ENCODE data around the gene LGALS8. TPM values are rescaled to one million over a fixed set of nuclear protein-coding genes. Genes with fewer than 3 reads are reported as not detected.

Gene LGALS8
- total RNA-seq, 2 donors from 2014 or later, result 11.4 to 15.0 TPM

DNA sequence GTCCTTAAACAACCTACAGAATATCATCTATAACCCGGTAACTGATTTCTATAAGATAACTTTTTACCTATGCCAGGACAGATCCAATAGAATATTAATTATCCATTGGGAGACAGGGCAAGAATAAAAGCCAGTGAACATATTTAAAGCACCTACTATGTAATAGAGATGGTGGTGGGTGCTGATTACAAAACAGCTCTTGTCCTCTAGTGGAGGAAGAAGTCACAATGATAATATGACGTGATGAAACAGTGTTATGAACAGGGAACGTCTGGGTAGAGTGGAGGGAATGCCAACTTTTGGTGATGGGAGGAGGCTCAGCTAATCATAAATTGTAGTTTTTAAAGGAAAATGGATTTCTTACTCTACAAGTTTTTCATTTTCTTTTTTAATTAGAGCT lies 2.3 kb downstream of the LGALS8 start:
- 90 to 100% methylated on average over 2 to 3 of the region's 3 CpGs for WGBS, 2 experiments (ENCODE audit: insufficient coverage in 1 of 2, insufficient read length in 1 of 2)
- H3K36me3 ChIP-seq (ENCODE audit: control insufficient read depth, insufficient read depth, low read length), result no peaks in the 10 kb centered on the region
- no peaks in the 10 kb centered on the region for H3K9me3 ChIP-seq (ENCODE audit: control insufficient read depth, low read length)
- TF ChIP-seq, protein P1, sequence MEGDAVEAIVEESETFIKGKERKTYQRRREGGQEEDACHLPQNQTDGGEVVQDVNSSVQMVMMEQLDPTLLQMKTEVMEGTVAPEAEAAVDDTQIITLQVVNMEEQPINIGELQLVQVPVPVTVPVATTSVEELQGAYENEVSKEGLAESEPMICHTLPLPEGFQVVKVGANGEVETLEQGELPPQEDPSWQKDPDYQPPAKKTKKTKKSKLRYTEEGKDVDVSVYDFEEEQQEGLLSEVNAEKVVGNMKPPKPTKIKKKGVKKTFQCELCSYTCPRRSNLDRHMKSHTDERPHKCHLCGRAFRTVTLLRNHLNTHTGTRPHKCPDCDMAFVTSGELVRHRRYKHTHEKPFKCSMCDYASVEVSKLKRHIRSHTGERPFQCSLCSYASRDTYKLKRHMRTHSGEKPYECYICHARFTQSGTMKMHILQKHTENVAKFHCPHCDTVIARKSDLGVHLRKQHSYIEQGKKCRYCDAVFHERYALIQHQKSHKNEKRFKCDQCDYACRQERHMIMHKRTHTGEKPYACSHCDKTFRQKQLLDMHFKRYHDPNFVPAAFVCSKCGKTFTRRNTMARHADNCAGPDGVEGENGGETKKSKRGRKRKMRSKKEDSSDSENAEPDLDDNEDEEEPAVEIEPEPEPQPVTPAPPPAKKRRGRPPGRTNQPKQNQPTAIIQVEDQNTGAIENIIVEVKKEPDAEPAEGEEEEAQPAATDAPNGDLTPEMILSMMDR (conservative IDR thresholded peaks at IDR 0.05), result no peak
- Mint-ChIP-seq H3K4me1 (peaks cover 5% of the 10 kb centered on the region), H3K4me3 (no peak overlapping the region), H3K27me3 (ENCODE audit: insufficient read depth) (peaks cover 11% of the 10 kb centered on the region), H3K27ac (peak overlapping the region; percentile 4), H3K36me3 (ENCODE audit: low read depth) (peaks cover 1% of the 10 kb centered on the region), H3K9me3 (no peaks in the 10 kb centered on the region)
- H3K9ac ChIP-seq (ENCODE audit: extremely low read depth, low read length, poor library complexity, severe bottlenecking), result no peak overlapping the region
- no peak overlapping the region for H3K4me3 ChIP-seq (ENCODE audit: low read length)
- no peaks in the 10 kb centered on the region for H3K4me1 ChIP-seq (ENCODE audit: control insufficient read depth, insufficient read depth, low read length)
- no peak for DNase-seq
- no peak overlapping the region for H3K27ac ChIP-seq (ENCODE audit: low read depth, low read length)
- peaks cover 18% of the 10 kb centered on the region for H3K27me3 ChIP-seq (ENCODE audit: control insufficient read depth, insufficient read depth, low read length, poor library complexity, severe bottlenecking)

DNA sequence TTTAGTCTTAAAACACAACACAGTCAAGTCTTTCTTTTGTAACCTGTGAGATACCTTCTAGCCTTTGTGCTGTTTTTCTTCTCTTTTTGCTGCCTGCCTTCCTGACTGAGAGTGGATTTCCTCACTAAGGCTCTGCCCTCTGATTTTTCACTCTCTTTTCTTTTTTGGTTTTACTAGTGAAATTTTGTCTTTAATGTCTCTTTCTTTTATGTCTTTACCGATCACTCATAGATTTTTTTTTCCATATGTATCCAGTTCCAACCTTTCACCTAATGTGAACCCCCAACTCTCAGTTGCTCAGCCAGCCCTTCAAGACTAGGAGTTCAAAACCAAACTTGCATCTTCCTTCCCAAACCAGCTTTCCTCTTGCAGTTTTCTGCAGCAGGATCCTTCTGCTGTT lies 6.5 kb downstream of the LGALS8 start:
- no peak overlapping the region for H3K9ac ChIP-seq (ENCODE audit: extremely low read depth, low read length, poor library complexity, severe bottlenecking)
- Mint-ChIP-seq H3K4me1 (no peaks in the 10 kb centered on the region), H3K4me3 (no peak overlapping the region), H3K9me3 (no peaks in the 10 kb centered on the region), H3K36me3 (ENCODE audit: low read depth) (peaks cover 1% of the 10 kb centered on the region), H3K27ac (no peak overlapping the region), H3K27me3 (ENCODE audit: insufficient read depth) (no peaks in the 10 kb centered on the region)
- H3K27me3 ChIP-seq (ENCODE audit: control insufficient read depth, insufficient read depth, low read length, poor library complexity, severe bottlenecking), result no peaks in the 10 kb centered on the region
- H3K27ac ChIP-seq (ENCODE audit: low read depth, low read length), result no peak overlapping the region
- no peaks in the 10 kb centered on the region for H3K9me3 ChIP-seq (ENCODE audit: control insufficient read depth, low read length)
- TF ChIP-seq, protein P1 (conservative IDR thresholded peaks at IDR 0.05), result no peak
- no peak overlapping the region for H3K4me3 ChIP-seq (ENCODE audit: low read length)
- no peaks in the 10 kb centered on the region for H3K36me3 ChIP-seq (ENCODE audit: control insufficient read depth, insufficient read depth, low read length)
- H3K4me1 ChIP-seq (ENCODE audit: control insufficient read depth, insufficient read depth, low read length), result no peaks in the 10 kb centered on the region
- DNase-seq, result no peak
- WGBS, 2 experiments (ENCODE audit: insufficient coverage in 1 of 2, insufficient read length in 1 of 2), result 86 to 100% methylated on average over 1 of the region's 1 CpG

DNA sequence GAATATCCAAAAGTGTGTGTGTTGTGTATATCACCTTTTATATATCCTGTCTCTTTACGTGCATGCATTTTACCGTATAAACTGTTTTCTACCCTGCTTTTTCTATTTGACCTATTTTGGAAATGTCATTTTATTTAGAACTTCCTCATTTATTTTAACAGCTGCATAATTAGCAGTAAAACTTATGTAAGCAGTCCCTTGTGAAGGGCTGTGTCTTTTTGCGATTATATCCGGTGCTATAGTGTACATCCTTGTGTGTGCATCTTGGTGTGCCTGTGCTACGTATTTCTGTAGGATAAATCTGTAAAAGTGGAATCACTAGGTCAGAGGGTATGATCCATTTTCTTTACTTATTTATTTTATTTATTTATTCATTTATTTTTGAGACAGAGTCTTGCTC lies 7.2 kb downstream of the LGALS8 start:
- H3K9ac ChIP-seq (ENCODE audit: extremely low read depth, low read length, poor library complexity, severe bottlenecking), result no peak overlapping the region
- H3K36me3 ChIP-seq (ENCODE audit: control insufficient read depth, insufficient read depth, low read length), result no peaks in the 10 kb centered on the region
- no peaks in the 10 kb centered on the region for H3K27me3 ChIP-seq (ENCODE audit: control insufficient read depth, insufficient read depth, low read length, poor library complexity, severe bottlenecking)
- Mint-ChIP-seq H3K27ac (no peak overlapping the region), H3K4me3 (no peak overlapping the region), H3K4me1 (no peaks in the 10 kb centered on the region), H3K36me3 (ENCODE audit: low read depth) (peaks cover 1% of the 10 kb centered on the region), H3K27me3 (ENCODE audit: insufficient read depth) (no peaks in the 10 kb centered on the region), H3K9me3 (no peaks in the 10 kb centered on the region)
- no peaks in the 10 kb centered on the region for H3K9me3 ChIP-seq (ENCODE audit: control insufficient read depth, low read length)
- TF ChIP-seq, protein P1 (conservative IDR thresholded peaks at IDR 0.05), result no peak
- no peak overlapping the region for H3K4me3 ChIP-seq (ENCODE audit: low read length)
- 98 to 100% methylated on average over 1 to 5 of the region's 5 CpGs for WGBS, 2 experiments (ENCODE audit: insufficient coverage in 1 of 2, insufficient read length in 1 of 2)
- no peaks in the 10 kb centered on the region for H3K4me1 ChIP-seq (ENCODE audit: control insufficient read depth, insufficient read depth, low read length)
- no peak overlapping the region for H3K27ac ChIP-seq (ENCODE audit: low read depth, low read length)
- DNase-seq, result no peak
